T-cell (primary cell): Measurements from ENCODE around the gene AKT1. TPM values are rescaled to one million over a fixed set of nuclear protein-coding genes. Genes with fewer than 3 reads are reported as not detected.

Experiments
- ATAC-seq, 4 experiments: fragments of 200-7000 bp in 3 of 4; fragments of 150-1000 bp in 1 of 4; cut with Tn5 transposase; replicated peaks in 1 of 4; 1 replicate in 3 of 4; 2 replicates in 1 of 4; pipeline ENCODE4 v1.10.0; 2021; ENCODE audit warnings: moderate library complexity in 3 of 4, mild to moderate bottlenecking in 2 of 4, moderate number of reproducible peaks in 1 of 4
- CTCF ChIA-PET, 2 donors: fragments of 300-600 bp; sonication (Branson Sonifier 250); formaldehyde crosslinking; loops; one replicate each; lab custom pipeline; 2022; ENCODE audit warnings: antibody characterized with exemption in 2 of 2; lab: Charles Lee
- POLR2A ChIA-PET, 2 donors: fragments of 300-600 bp; sonication (Branson Sonifier 250); formaldehyde crosslinking; loops; one replicate each; lab custom pipeline; 2022; ENCODE audit warnings: antibody characterized with exemption in 2 of 2; lab: Charles Lee
- DNase-seq, 35 experiments: peaks; one replicate each; pipeline versions ENCODE4 v3.0.0 to v3.0.0-alpha.2; 2013 to 2023
- H3K27ac ChIP-seq: one replicate; pipeline ENCODE4 v1.5.1; 2013; ENCODE audit warnings: low read length
- H3K27me3 ChIP-seq, 2 experiments: replicated peaks in 1 of 2; 1 replicate in 1 of 2; 2 replicates in 1 of 2; pipeline versions ENCODE4 v1.6.1 to v1.7.0; 2013; ENCODE audit warnings: low read length in 1 of 2, mixed read lengths in 1 of 2; ENCODE audit not compliant: control insufficient read depth in 2 of 2, insufficient read depth in 2 of 2; ENCODE audit errors: extremely low read depth in 1 of 2
- H3K36me3 ChIP-seq, 2 donors: 1 replicate in 1 of 2; 2 replicates in 1 of 2; pipeline versions ENCODE4 v1.6.1 to v1.7.0; 2013; ENCODE audit warnings: low read length in 1 of 2; ENCODE audit not compliant: control insufficient read depth in 2 of 2, insufficient read depth in 1 of 2; ENCODE audit errors: extremely low read depth in 1 of 2
- H3K4me1 ChIP-seq, 2 experiments: 1 replicate in 1 of 2; 2 replicates in 1 of 2; pipeline versions ENCODE4 v1.6.1 to v1.7.0; 2013; ENCODE audit warnings: low read length in 2 of 2, mixed read lengths in 1 of 2; ENCODE audit not compliant: insufficient read depth in 2 of 2, control insufficient read depth in 1 of 2; ENCODE audit errors: extremely low read depth in 1 of 2
- H3K4me3 ChIP-seq, 2 donors: 1 replicate in 1 of 2; 2 replicates in 1 of 2; pipeline versions ENCODE4 v1.5.1 to v1.7.0; 2013; ENCODE audit warnings: mild to moderate bottlenecking in 2 of 2, low read length in 1 of 2, moderate library complexity in 1 of 2; ENCODE audit not compliant: control insufficient read depth in 1 of 2; ENCODE audit errors: extremely low read depth in 1 of 2
- H3K9me3 ChIP-seq: 2 replicates; pipeline ENCODE4 v1.7.0; 2013
- H3K27ac Mint-ChIP-seq, 2 donors: one replicate each; pipeline ENCODE4 v1.8.0; 2020 to 2021; ENCODE audit warnings: mild to moderate bottlenecking in 2 of 2, mixed read lengths in 2 of 2
- H3K27me3 Mint-ChIP-seq, 2 donors: one replicate each; pipeline ENCODE4 v1.8.0; 2021 to 2022; ENCODE audit warnings: mixed read lengths in 2 of 2
- H3K36me3 Mint-ChIP-seq: one replicate; pipeline ENCODE4 v1.8.0; 2021; ENCODE audit warnings: mixed read lengths
- H3K4me1 Mint-ChIP-seq, 3 donors: one replicate each; pipeline ENCODE4 v1.8.0; 2020 to 2022; ENCODE audit warnings: mixed read lengths in 3 of 3, mild to moderate bottlenecking in 1 of 3
- H3K4me3 Mint-ChIP-seq, 3 donors: one replicate each; pipeline ENCODE4 v1.8.0; 2020 to 2022; ENCODE audit warnings: mild to moderate bottlenecking in 3 of 3, mixed read lengths in 3 of 3, moderate library complexity in 3 of 3
- H3K9me3 Mint-ChIP-seq, 3 donors: one replicate each; pipeline ENCODE4 v1.8.0; 2020 to 2022; ENCODE audit warnings: mixed read lengths in 3 of 3
- WGBS: methylation state at CpG from one replicate; pipeline ENCODE4 v1.1.5; 2013; ENCODE audit warnings: missing lambda C conversion rate; ENCODE audit not compliant: insufficient coverage; 5-methylcytosine and 5-hydroxymethylcytosine counted together
- total RNA-seq, 35 experiments: library from RNA in 6 of 35; stranded (reverse) in 6 of 35; fragments of 120-200 nt in 1 of 35; gene quantifications; one replicate each; pipeline versions ENCODE4 v1.2.1 to v1.2.4 and lab custom pipeline; 2013 to 2026

AKT1 gene
- total RNA-seq (100 to 1,000 TPM in 2 of 5 donors, 10 to 100 TPM in 3; 68.4 to 113 (median 99.7) TPM), total RNA-seq (lab: John Stamatoyannopoulos, UW) (73.7 to 198 (median 136) reads per million in 29 experiments)
- 82.7 TPM for total RNA-seq (2013)

DNA sequence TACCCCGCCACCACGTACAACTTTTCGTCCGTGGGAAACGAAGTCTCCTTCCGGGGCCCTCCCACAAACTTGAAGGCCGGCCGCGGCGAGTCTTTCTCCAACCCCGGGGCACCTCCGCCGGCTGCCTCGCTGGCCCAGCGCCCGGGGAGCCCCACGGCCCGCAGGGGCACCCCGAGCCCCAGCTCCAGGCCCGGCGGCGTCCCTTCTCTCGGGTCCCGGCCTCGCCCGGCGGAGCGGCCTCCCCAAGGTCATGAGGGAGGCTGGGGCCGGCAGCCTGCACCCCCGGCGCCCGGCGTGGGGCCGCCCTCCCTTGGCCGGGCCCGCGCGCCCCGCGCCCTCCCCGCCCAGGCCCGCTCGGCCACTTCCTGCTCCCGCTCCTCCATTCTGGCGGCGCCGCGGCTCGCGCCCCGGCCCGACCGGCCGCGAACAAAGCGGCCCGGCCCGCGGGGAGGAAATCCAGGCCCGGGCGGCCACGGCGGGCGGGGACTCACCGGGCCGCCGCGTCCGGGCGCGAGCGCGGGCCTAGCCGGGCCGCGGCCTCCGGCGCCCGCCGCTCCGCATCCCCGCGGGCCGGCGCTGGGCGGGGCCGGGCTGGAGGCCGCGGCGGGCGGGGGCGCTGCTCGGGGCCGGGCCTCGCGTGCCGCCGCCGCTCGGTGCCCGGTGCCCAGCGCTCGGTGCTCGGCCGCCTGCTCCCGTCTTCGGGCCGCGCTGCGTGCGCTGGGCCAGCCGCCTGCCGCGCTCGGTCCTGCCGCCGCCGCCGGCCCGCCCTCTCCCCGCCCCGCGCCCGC is at the start of gene AKT1:
Gene AKT1, minus strand, starts transcription at position 756 of the 788 bp plus-strand sequence. CDS start 3,105 bp downstream, outside the sequence.
- Histone ChIP-seq H3K4me3 (peak within 1 kb of the TSS; percentile 69 to 75), H3K27ac (peak within 1 kb of the TSS; percentile 85), H3K36me3 (peaks cover 5 to 18% of the 10 kb centered on the region in 2 donors), H3K4me1 (peaks cover 6 to 63% of the 10 kb centered on the region in 2 experiments), H3K9me3 (no peaks in the 10 kb centered on the region), H3K27me3 (no peaks in the 10 kb centered on the region)
- CTCF ChIA-PET, result interaction anchor here in 1 of 2 donors (0.5 kb wide), 1 partner anchor 18 kb away, joined by 11 read pairs; no protein-coding TSS in a partner anchor
- peak; percentile 29 to 46 (median 42) for ATAC-seq
- DNase-seq, result peak in 4 of 35 experiments; percentile 19 to 53 (median 22)
- WGBS, result under 1% methylated on average over 111 of the region's 124 CpGs
- POLR2A ChIA-PET, result no interaction called here
- Mint-ChIP-seq H3K4me3 (peak within 1 kb of the TSS; percentile 83 to 91 (median 85)), H3K27ac (peak within 1 kb of the TSS; percentile 80 to 86), H3K9me3 (no peaks in the 10 kb centered on the region), H3K27me3 (no peaks in the 10 kb centered on the region), H3K36me3 (peaks cover 3% of the 10 kb centered on the region), H3K4me1 (peaks cover 45 to 50% (median 47%) of the 10 kb centered on the region in 3 donors)

- H3K27ac ChIP-seq, result no peak overlapping the region
- ATAC-seq (no peak), DNase-seq (no peak)
- Mint-ChIP-seq H3K27ac (no peak overlapping the region), H3K36me3 (no peaks in the 10 kb centered on the region), H3K4me3 (no peak overlapping the region), H3K9me3 (no peaks in the 10 kb centered on the region), H3K4me1 (peaks cover 6 to 9% (median 7%) of the 10 kb centered on the region in 3 donors), H3K27me3 (peaks cover 31 to 63% of the 10 kb centered on the region in 2 donors)
- POLR2A ChIA-PET, result no interaction called here
- CTCF ChIA-PET, result no interaction called here
- peaks cover 0 to 13% of the 10 kb centered on the region in 2 experiments for H3K4me1 ChIP-seq
- no peaks in the 10 kb centered on the region for H3K9me3 ChIP-seq
- no peak overlapping the region for H3K4me3 ChIP-seq
- H3K27me3 ChIP-seq, result peaks cover 14 to 68% of the 10 kb centered on the region in 2 experiments
- WGBS, result 48% methylated on average over 2 of the region's 4 CpGs
- no peaks in the 10 kb centered on the region for H3K36me3 ChIP-seq
Observed at GRCh38 chr14:104845033-104845666, 49.6 kb upstream of the AKT1 start.

DNA sequence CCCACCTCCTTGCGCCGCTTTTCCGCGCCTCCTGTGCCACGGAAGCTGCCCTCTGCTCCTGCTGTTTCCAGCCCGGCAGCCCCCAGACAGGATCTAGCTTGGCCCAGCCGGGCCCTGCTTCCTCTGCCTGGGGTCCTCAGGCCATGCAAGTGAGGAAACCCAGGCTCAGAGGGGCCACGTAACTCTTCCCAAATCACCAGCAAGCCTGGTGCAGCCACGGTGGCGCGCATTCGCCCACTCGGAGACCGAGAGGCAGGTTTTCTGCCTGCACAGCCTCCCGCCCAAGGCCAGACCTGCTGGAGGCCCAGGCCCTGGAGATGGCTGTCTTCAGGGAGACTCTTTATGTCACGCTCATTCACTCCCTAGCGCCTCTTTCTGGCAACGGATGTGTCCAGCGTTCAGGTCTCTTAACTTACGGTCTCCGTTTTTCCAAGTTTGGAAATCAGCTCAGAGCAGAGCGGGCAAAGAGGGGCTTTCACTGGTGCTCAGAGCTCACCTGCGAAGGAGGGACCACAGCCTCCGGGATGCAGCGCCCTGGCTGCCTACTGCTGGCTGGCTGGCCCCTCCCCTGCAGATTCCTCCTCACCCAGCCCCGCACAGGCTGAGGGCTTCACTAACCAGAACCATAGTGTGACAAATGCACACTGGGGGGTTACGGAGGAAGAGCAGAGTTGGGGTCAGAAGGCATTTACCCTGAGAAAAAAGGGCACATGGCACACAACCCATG is 48.9 kb upstream of the AKT1 start:
- peak overlapping the region in 1 of 3 donors; percentile 49 for H3K4me3 Mint-ChIP-seq

DNA sequence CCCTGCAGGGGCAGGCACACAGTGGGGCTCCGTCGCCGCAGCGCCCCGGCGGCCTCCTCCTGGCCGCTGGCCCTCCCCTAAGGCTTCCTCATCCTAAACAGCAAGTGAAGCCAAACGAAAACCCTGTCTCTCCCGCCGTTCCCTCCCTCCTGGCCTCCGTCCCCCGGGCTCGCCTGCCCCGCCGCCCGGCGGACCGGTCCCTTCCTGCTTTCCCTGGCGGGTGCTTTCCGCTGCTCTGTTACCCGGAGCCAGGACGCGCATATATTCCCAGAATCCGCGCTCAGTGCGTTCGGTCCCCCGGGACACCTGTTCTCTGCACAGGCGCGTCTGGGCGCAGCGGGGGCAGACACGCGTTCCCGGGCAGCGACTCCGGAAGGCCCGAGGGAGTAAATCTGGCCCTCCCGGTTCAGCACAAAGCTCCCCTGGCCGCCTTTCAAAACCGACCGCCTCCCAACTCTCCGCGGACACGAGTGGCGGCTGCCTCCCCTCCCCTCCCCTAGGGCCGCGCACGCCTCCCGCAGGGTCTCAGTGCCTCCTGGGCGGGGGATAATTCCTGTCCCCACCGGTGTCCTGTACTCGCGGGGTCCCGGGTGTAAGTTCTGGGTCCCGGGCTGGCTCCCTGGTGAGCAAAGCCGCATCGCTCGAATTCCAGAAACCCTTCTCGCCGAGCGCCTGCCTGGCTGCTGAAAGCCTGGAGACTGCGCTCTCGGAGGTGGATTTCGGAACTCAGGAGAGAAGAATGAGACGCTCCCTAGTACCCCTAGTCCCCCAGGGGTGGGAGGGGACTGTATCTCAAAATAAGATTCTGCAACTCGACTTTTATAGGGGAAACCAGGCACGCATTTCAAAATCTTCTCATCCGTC is 48.1 kb upstream of the AKT1 start:
- no peak overlapping the region for H3K27ac Mint-ChIP-seq
- no peaks in the 10 kb centered on the region for H3K9me3 ChIP-seq
- ChIA-PET POLR2A (no interaction called here), CTCF (no interaction called here)
- H3K36me3 ChIP-seq, result no peaks in the 10 kb centered on the region
- no peak for ATAC-seq
- H3K36me3 Mint-ChIP-seq, result no peaks in the 10 kb centered on the region
- WGBS, result 6% methylated on average over 63 of the region's 69 CpGs
- H3K27me3 Mint-ChIP-seq, result peaks cover 31 to 63% of the 10 kb centered on the region in 2 donors
- peak overlapping the region in 1 of 3 donors; percentile 49 for H3K4me3 Mint-ChIP-seq
- H3K4me1 ChIP-seq, result peaks cover 0 to 13% of the 10 kb centered on the region in 2 experiments
- no peak overlapping the region for H3K27ac ChIP-seq
- no peaks in the 10 kb centered on the region for H3K9me3 Mint-ChIP-seq
- peaks cover 14 to 54% of the 10 kb centered on the region in 2 experiments for H3K27me3 ChIP-seq
- no peak overlapping the region for H3K4me3 ChIP-seq
- no peak for DNase-seq
- peaks cover 6 to 9% (median 7%) of the 10 kb centered on the region in 3 donors for H3K4me1 Mint-ChIP-seq

More for the DNA sequence above, 48.9 kb upstream of the AKT1 start:
- Histone ChIP-seq H3K9me3 (no peaks in the 10 kb centered on the region), H3K4me1 (peaks cover 0 to 13% of the 10 kb centered on the region in 2 experiments), H3K36me3 (no peaks in the 10 kb centered on the region), H3K4me3 (no peak overlapping the region), H3K27ac (no peak overlapping the region), H3K27me3 (peaks cover 14 to 61% of the 10 kb centered on the region in 2 experiments)
- peaks cover 31 to 63% of the 10 kb centered on the region in 2 donors for H3K27me3 Mint-ChIP-seq
- H3K27ac Mint-ChIP-seq, result no peak overlapping the region
- CTCF ChIA-PET, result no interaction called here
- POLR2A ChIA-PET, result no interaction called here
- ATAC-seq (no peak), DNase-seq (no peak)
- WGBS, result 17% methylated on average over 22 of the region's 27 CpGs
- H3K9me3 Mint-ChIP-seq, result no peaks in the 10 kb centered on the region
- peaks cover 6 to 9% (median 7%) of the 10 kb centered on the region in 3 donors for H3K4me1 Mint-ChIP-seq
- H3K36me3 Mint-ChIP-seq, result no peaks in the 10 kb centered on the region

GRCh38 chr14:104843006-104843405 is 47.5 kb upstream of the AKT1 start:
- Histone ChIP-seq H3K36me3 (no peaks in the 10 kb centered on the region), H3K27me3 (peaks cover 14 to 53% of the 10 kb centered on the region in 2 experiments), H3K4me3 (no peak overlapping the region), H3K4me1 (peaks cover 0 to 13% of the 10 kb centered on the region in 2 experiments), H3K27ac (no peak overlapping the region), H3K9me3 (no peaks in the 10 kb centered on the region)
- peaks cover 31 to 62% of the 10 kb centered on the region in 2 donors for H3K27me3 Mint-ChIP-seq
- WGBS, result 41% methylated on average over 11 of the region's 13 CpGs
- H3K27ac Mint-ChIP-seq, result no peak overlapping the region
- H3K9me3 Mint-ChIP-seq, result no peaks in the 10 kb centered on the region
- no peak for DNase-seq
- ChIA-PET CTCF (interaction anchor here in 1 of 2 donors (0.6 kb wide), 1 partner anchor 16 kb away, joined by 3 read pairs; no protein-coding TSS in a partner anchor), POLR2A (no interaction called here)
- no peak for ATAC-seq
- no peak overlapping the region for H3K4me3 Mint-ChIP-seq
- H3K36me3 Mint-ChIP-seq, result no peaks in the 10 kb centered on the region
- peaks cover 6 to 9% (median 7%) of the 10 kb centered on the region in 3 donors for H3K4me1 Mint-ChIP-seq
